C4-2B (cell line): ENCODE data around the gene UTS2B.

Experiments used
- ZFX ChIP-seq: fragments of 450-650 bp; IDR thresholded peaks from 2 replicates; pipeline ENCODE4 v1.6.1; 2017
- TF ChIP-seq, protein P1 (sequence below): fragments of 450-650 bp; conservative IDR thresholded peaks from 2 replicates; pipeline ENCODE4 v1.5.1; 2017; ENCODE audit warnings: mild to moderate bottlenecking

DNA sequence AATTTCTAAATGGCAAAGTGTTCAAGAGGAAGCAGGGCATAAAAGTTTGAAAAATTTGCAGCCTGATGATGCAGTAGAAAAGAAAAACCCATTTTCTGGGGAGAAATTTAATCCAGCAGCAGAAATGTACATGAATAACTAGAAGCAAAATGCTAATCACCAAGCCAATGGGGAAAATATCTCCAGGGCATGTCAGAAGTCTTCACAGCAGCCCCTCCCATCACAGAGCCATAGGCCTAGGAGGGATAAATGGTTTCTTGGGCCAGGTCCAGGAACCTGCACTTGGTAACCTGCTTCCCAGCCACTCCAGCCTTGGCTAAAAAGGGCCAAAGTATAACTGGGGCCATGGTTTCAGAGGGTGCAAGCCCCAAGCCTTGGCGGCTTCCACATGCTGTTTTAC lies 108.7 kb downstream of the UTS2B start:
- TF ChIP-seq ZFX = no peak
- TF ChIP-seq, protein P1, sequence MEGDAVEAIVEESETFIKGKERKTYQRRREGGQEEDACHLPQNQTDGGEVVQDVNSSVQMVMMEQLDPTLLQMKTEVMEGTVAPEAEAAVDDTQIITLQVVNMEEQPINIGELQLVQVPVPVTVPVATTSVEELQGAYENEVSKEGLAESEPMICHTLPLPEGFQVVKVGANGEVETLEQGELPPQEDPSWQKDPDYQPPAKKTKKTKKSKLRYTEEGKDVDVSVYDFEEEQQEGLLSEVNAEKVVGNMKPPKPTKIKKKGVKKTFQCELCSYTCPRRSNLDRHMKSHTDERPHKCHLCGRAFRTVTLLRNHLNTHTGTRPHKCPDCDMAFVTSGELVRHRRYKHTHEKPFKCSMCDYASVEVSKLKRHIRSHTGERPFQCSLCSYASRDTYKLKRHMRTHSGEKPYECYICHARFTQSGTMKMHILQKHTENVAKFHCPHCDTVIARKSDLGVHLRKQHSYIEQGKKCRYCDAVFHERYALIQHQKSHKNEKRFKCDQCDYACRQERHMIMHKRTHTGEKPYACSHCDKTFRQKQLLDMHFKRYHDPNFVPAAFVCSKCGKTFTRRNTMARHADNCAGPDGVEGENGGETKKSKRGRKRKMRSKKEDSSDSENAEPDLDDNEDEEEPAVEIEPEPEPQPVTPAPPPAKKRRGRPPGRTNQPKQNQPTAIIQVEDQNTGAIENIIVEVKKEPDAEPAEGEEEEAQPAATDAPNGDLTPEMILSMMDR = no peak
